ENCODE results near the gene HIVEP3. TPM values are rescaled to one million over a fixed set of nuclear protein-coding genes. Genes with fewer than 3 reads are reported as not detected.

HIVEP3 gene
- total and polyA plus RNA-seq, 2 of the 13 experiments (the other 11 are each of a cell fraction or from before 2014, with no cell fraction given) = 0.05 TPM; not detected in 1

- Histone ChIP-seq H3K4me3 (replicated peaks in 1 of 3; ENCODE audit: insufficient read depth in 1 of 3, low read depth in 2 of 3, low read length in 3 of 3) (no peak overlapping the region), H3K4me1 (ENCODE audit: insufficient read depth, low read length) (no peaks in the 10 kb centered on the region), H3K4me2 (ENCODE audit: low read depth, low read length) (no peak overlapping the region), H3K27me3 (ENCODE audit: control insufficient read depth in 1 of 2, insufficient read depth in 2 of 2, low read length in 2 of 2) (peaks cover 1 to 33% of the 10 kb centered on the region in 2 experiments; a peak in 3 of 5 replicates), H2AFZ (ENCODE audit: low read length) (no peak overlapping the region), H3K27ac (ENCODE audit: extremely low read length, insufficient read depth, low read length) (no peak overlapping the region), H3K79me2 (ENCODE audit: insufficient read depth, low read length) (no peaks in the 10 kb centered on the region), H3K9ac (ENCODE audit: insufficient read depth, low read depth, low read length) (no peak overlapping the region), H4K20me1 (ENCODE audit: insufficient read depth, low read length) (no peaks in the 10 kb centered on the region), H3K36me3 (replicated peaks in 1 of 2; ENCODE audit: control insufficient read depth in 1 of 2, insufficient read depth in 2 of 2, low read length in 2 of 2) (no peaks in the 10 kb centered on the region), H3K9me3 (ENCODE audit: low read length) (no peaks in the 10 kb centered on the region)
- CTCF ChIA-PET (ENCODE audit: low intra/inter-chr PET ratio, low total read pairs) = no interaction called here
- POLR2A ChIA-PET = no interaction called here
- ATAC-seq (no peak), DNase-seq (ENCODE audit: low spot score) (no peak), FAIRE-seq (no peak)
- intact Hi-C loops (cut with micrococcal nuclease; ENCODE audit: unreplicated experiment) = no loop called here
- in situ Hi-C loops (cut with HindIII; ENCODE audit: extremely low pct_ligation_motif_present, low pct_unique_long_range_greater_than_20kb) = no loop called here
- no TSS peak for BruUV-seq (replicated peaks)
- TF ChIP-seq TRIM22 (IDR thresholded peaks at IDR 0.05) (no peak), NFE2L1 (CRISPR knock-in tag; IDR thresholded peaks at IDR 0.05; ENCODE audit: borderline replicate concordance) (no peak), ZNF703 (CRISPR knock-in tag; IDR thresholded peaks at IDR 0.05; ENCODE audit: borderline replicate concordance) (no peak), ZBTB44 (CRISPR knock-in tag; IDR thresholded peaks at IDR 0.05) (no peak), KLF9 (CRISPR knock-in tag; IDR thresholded peaks at IDR 0.05; ENCODE audit: low read depth) (no peak), AGO2 (optimal IDR thresholded peaks at IDR 0.05; ENCODE audit: low read depth, low read length) (no peak), ZNF569 (CRISPR knock-in tag; IDR thresholded peaks at IDR 0.05; ENCODE audit: borderline replicate concordance) (no peak), NFRKB (IDR thresholded peaks at IDR 0.05) (no peak), ZNF780A (CRISPR knock-in tag; IDR thresholded peaks at IDR 0.05) (no peak), SIN3B (IDR thresholded peaks at IDR 0.05; ENCODE audit: low read length) (no peak), THAP9 (CRISPR knock-in tag; IDR thresholded peaks at IDR 0.05; ENCODE audit: borderline replicate concordance) (no peak), HIVEP1 (CRISPR knock-in tag; IDR thresholded peaks at IDR 0.05) (no peak), THYN1 (CRISPR knock-in tag; IDR thresholded peaks at IDR 0.05; ENCODE audit: borderline replicate concordance, low read depth) (no peak), DPF2 (CRISPR knock-in tag; IDR thresholded peaks at IDR 0.05; ENCODE audit: borderline replicate concordance, low read depth) (no peak), ZNF580 (CRISPR knock-in tag; IDR thresholded peaks at IDR 0.05; ENCODE audit: borderline replicate concordance, low read depth) (no peak), ZNF225 (CRISPR knock-in tag; IDR thresholded peaks at IDR 0.05) (no peak)
- WGBS (ENCODE audit: low lambda C conversion rate) = 19% methylated on average over 7 of the region's 9 CpGs
Observed at GRCh38 chr1:41509270-41509671, 409.5 kb downstream of the HIVEP3 start.

Data from HepG2 (cell line).